GM19463 (cell line): ENCODE results near the gene KIFBP.
"Not testable (repeated sequence)": the region's sequence is repeated elsewhere in the genome, so short reads cannot be mapped to it uniquely, and the experiment has no call there.

ENCODE experiments used
- ATAC-seq: cut with Tn5 transposase; IDR thresholded peaks from one replicate; pipeline ENCODE4 v1.9.1; 2021; ENCODE audit warnings: mild to moderate bottlenecking, moderate library complexity; ENCODE audit not compliant: unreplicated experiment

Gene KIFBP, protein sequence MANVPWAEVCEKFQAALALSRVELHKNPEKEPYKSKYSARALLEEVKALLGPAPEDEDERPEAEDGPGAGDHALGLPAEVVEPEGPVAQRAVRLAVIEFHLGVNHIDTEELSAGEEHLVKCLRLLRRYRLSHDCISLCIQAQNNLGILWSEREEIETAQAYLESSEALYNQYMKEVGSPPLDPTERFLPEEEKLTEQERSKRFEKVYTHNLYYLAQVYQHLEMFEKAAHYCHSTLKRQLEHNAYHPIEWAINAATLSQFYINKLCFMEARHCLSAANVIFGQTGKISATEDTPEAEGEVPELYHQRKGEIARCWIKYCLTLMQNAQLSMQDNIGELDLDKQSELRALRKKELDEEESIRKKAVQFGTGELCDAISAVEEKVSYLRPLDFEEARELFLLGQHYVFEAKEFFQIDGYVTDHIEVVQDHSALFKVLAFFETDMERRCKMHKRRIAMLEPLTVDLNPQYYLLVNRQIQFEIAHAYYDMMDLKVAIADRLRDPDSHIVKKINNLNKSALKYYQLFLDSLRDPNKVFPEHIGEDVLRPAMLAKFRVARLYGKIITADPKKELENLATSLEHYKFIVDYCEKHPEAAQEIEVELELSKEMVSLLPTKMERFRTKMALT

DNA sequence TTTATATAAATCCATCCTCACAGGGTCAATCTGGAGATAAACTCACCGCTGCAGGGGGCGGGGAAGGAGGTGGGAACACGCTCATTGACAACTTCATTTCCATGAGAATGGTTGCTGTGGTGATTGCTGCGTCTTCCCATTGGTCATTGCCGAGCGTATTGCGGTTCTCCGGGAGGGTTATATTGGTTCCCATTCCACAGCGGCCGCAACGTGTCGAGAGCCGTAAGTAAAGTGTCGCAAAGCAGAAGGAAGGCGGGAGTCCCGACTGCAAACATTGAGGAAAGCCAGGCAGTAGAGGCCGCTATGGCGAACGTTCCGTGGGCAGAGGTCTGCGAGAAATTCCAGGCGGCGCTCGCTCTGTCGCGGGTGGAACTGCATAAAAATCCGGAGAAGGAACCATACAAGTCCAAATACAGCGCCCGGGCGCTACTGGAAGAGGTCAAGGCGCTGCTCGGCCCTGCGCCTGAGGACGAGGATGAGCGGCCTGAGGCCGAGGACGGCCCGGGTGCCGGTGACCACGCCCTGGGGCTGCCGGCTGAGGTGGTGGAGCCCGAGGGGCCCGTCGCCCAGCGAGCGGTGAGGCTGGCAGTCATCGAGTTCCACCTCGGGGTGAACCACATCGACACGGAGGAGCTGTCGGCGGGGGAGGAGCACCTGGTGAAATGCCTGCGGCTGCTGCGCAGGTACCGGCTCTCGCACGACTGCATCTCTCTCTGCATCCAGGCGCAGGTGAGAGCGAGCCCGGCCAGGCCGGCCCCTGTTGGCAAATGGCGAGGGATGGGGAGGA lies at the start of gene KIFBP:
Gene KIFBP (plus strand): TSS at position 274 of the 787 bp plus-strand sequence. CDS start 30 bp downstream, at position 304.
- ATAC-seq, result peak; percentile 75

DNA sequence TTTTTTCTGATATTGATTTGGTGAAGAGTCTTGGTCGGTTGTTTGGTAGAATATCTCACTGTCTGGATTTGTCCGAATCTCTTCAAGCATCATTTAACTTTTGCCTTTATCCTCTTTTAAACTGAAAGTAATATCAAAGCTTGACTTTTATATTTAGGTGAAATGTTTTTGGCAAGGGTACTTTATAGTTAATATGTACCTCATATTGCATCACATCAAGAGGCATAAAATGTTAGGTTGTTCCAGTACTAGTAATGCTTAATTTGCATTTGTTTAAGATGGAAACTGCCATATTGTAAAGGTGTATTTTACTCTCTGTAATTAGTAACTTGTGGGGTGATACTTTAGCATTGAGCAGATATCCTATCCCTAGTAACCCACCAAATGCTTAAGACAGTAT lies 49.7 kb upstream of the KIFBP start:
- no peak for ATAC-seq

DNA sequence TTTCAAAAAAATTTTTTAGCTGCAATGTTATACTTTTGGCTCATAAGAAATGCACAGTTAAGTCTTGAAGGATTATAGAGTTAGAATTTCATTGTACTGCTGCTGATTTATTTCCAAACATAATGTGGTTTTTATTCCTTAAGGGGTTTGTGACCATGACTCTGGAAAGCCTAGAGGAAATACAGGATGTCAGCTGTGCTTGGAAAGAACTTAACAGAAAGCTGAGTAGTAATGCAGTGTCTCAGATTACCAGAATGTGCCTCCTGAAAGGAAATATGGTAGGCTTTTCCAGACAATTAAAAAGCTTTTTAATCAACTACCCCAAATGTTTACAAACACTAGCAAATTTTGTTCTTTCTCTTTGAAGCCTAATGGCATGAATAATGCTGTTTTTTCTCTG lies 47.7 kb upstream of the KIFBP start:
- ATAC-seq, result not testable (repeated sequence)

DNA sequence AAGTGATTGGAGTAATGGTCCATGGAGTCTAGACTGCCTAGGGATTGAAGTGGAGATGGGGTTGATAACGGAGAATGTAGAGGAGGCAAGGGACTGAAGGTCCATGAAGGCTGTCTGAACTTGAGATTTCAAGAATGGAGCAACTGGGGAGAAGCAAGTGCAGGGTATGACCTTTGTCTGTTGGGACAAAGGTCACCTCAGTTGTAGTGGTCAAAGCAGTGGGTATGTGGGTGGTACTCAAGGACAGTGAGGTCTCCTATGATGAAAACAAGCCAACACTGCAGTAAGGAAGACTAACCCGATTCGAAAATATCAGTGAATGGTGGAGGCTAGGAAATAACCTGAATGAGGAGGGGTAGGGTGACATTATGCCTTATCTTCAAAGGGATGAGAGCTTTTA lies 38.0 kb upstream of the KIFBP start:
- no peak for ATAC-seq

DNA sequence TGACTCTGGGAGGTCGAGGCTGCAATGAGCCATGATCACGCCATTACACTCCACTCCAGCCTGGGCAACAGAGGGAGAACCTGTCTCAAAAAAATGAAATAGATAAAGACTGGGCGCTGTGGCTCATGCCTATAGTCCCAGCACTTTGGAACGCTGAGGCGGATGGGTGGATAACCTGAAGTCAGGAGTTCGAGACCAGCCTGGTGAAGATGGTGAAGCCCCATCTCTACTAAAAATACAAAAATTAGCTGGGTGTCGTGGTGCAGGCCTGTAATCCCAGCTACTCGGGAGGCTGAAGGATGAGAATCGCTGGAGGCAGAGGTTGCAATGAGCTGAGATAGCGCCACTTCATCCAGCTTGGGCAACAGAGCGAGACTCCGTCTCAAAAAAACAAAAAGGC lies 33.7 kb upstream of the KIFBP start:
- ATAC-seq, result no peak

DNA sequence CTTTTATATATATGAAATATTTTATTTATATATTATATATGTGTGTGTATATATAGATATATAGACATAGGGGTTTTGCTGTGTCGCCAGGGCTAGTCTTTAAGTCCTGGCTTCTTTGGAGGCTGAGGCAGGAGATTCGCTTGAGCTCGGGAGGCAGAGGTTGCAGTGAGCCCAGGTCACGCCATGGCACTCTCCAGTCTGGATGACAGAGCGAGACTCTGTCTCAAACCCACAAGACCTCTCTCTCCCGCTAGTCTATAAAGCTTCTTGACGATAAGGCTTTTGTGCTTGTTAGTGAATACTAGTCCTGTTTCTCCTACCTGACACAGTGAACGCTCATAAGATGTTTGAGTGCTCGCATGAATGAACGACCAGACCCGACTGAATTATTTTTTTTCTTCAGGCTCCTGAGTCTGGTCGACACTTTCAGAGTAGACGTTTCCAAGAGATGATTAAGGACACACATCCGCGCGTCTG lies 33.2 kb upstream of the KIFBP start:
- ATAC-seq, result no peak

DNA sequence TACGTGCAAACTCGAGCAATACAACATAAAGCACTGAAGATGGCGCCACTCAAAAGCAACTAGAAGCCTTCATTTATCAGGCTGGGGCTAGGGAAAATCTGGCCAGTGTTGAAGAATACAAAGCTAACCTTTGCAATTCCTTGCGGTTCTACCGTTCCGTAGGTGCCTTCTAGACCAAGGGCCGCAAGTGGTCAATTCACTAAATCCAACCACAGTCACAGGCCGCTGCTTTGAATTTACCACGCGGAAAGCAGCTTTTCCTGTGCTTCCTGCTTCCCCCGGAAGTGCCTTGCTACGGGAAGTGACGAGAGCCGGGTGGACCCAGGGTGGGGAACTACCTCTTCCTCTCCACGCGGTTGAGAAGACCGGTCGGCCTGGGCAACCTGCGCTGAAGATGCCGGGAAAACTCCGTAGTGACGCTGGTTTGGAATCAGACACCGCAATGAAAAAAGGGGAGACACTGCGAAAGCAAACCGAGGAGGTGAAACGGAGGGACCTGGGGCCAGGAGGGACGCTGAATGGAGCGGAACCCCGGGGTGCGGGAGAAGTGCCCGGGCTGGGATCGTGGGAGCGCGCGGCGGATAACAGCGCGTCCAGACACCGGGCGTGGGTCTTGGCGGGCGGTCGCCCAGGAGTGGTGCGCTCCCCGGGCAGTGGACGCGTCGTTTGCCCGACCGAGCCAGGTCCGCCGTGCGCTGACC lies 32.6 kb upstream of the KIFBP start, which contains the start of gene DDX21:
Gene DDX21 (plus strand): TSS at position 339 of the 701 bp plus-strand sequence. CDS start 56 bp downstream, at position 395.
- ATAC-seq, result peak; percentile 91

DNA sequence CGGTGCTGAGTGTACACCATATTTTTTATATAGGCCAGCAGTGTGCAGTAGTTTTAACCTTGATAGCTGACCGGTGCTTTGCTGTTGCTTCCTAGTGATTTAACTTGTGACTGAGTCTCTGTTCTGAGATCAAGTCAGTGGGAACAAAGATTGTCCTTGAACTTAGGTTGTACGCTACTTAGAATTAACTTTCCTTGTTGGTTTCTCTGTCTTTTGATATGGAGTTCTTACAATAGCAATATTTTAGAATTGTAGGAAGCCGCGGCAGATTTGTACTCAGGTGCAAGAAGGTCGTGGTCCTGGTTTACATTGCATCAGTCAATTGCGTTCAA lies 31.4 kb upstream of the KIFBP start:
- no peak for ATAC-seq

DNA sequence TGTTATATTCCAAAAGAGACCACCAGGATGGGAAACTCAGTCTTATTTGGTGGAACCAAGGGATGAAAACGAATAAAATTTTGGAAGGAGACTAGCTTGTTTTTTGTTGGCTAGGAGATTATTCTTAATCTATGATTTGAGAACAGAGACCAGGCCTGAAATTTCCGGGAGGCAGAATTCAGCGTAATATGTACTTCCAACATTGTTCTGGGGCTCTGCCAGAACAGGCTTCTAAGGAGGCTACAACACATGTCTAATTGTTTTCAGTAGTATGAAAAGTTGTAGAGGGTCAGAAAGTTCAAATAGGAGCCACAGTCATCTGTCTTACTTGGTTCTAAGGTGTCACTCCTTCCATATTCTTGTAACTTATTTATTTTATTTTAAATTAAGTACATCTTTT lies 30.9 kb upstream of the KIFBP start:
- ATAC-seq, result no peak

DNA sequence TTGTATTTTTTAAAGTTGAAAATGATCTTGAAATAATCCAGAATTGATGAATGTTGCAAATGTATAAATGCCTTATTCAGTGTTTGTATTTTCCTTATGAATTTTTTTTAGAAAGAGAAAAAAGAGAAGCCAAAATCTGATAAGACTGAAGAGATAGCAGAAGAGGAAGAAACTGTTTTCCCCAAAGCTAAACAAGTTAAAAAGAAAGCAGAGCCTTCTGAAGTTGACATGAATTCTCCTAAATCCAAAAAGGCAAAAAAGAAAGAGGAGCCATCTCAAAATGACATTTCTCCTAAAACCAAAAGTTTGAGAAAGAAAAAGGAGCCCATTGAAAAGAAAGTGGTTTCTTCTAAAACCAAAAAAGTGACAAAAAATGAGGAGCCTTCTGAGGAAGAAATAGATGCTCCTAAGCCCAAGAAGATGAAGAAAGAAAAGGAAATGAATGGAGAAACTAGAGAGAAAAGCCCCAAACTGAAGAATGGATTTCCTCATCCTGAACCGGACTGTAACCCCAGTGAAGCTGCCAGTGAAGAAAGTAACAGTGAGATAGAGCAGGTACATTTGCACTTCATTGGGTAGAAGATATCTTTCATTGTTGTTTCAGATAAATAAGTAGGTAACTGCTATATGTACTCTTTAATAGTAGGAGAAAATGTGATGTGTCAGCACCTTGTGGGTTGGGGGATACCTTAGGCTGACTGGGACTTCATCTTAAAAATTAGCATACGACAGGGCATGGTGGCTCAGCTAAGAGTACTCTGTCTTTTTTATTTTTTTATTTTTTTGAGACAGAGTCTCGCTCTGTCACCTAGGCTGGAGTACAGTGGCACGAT lies 28.7 kb upstream of the KIFBP start:
- no peak for ATAC-seq

DNA sequence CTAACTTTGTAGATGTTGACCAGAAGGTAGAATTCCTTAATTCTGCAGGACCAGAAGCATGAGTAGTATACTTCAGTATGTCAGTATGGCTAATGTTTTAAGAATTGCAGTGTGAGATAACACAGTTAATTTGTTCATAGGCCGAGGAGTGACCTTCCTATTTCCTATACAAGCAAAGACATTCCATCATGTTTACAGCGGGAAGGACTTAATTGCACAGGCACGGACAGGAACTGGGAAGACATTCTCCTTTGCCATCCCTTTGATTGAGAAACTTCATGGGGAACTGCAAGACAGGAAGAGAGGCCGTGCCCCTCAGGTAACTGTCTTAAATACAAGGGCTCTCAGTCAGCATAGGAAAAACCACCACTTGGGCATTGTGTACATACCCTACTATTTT lies 25.5 kb upstream of the KIFBP start:
- no peak for ATAC-seq

DNA sequence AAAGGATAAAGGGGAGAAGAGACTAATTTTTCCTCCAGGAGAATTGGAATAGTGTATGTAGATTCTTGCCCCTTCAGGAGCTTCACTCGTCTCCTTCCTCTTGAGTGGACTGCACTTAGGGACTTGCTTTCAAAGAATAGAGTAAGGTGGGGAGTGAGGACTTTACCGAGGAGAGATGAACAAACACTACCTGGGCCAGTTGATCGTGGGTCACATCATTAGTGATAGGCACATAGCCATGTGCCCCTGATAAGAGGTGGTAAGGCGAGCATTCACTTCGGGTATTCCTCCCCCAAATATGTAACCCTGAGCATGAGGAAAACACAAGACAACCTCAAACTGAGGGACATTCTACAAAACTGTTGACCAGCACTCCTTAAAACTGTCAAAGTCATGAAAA lies 14.6 kb upstream of the KIFBP start:
- ATAC-seq, result no peak

DNA sequence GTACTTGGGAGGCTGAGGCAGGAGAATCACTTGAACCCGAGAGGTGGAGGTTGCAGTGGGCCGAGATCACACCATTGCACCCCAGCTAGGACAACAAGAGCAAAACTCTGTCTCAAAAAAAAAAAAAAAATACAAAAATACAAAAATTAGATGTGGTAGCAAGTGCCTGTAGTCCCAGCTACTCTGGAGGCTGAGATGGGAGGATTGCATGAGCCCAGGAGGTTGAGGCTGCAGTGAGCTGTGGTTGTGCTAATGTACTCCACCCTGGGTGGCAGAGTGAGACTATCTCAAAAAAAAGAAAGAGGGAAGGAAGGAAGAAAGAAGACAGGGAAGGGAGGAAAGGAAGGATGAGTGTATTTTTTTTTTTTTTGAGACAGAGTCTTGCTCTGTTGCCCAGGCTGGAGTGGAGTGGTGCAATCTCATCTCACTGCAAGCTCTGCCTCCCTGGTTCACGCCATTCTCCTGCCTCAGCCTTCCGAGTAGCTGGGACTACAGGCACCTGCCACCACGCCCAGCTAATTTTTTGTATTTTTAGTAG lies 12.6 kb upstream of the KIFBP start:
- not testable (repeated sequence) for ATAC-seq

DNA sequence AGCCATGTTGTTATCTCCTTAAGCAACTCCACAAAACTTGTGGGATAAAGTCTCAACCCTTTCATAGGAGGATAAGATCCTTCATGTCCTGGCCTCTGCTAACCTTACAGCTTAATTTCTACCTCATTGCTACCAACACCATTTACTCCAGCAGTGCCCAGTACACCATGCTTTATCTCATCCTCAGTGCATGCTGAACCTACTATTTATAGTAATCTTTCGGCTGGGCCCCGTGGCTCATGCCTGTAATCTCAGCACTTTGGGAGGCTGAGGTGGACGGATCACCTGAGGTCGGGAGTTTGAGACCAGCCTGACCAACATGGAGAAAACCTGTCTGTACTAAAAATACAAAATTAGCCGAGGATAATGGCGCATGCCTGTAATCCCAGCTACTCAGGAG lies 8.9 kb upstream of the KIFBP start:
- ATAC-seq, result not testable (repeated sequence)

DNA sequence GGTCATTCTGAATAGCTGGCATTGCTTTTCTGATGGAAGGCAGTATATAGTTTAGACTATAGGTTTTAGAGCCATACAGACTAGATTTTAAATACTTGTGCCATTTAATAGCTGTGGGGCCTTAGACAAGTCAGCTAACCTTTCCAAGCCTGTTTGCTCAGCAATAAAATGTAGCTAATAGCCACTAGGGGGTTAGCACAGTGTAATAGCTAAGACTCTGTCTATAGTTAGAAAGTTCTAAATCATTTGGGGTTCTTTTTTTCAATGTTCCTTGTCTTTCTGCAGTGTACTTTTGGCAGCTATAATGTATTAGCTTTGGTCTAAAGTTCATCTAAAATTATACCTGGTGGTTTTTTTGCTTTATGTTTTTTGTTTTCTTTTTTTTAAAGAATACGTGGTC lies 7.5 kb upstream of the KIFBP start:
- ATAC-seq, result no peak

DNA sequence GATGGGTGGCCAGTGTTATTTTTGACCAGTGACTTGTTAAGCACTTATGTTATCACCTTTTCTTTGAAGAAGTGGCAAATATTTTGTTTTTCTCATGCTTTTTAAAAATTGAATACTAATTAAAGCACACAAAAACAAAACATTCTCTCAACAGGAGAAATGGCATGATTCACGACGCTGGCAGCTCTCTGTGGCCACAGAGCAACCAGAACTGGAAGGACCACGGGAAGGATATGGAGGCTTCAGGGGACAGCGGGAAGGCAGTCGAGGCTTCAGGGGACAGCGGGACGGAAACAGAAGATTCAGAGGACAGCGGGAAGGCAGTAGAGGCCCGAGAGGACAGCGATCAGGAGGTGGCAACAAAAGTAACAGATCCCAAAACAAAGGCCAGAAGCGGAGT lies 6.2 kb upstream of the KIFBP start:
- no peak for ATAC-seq

DNA sequence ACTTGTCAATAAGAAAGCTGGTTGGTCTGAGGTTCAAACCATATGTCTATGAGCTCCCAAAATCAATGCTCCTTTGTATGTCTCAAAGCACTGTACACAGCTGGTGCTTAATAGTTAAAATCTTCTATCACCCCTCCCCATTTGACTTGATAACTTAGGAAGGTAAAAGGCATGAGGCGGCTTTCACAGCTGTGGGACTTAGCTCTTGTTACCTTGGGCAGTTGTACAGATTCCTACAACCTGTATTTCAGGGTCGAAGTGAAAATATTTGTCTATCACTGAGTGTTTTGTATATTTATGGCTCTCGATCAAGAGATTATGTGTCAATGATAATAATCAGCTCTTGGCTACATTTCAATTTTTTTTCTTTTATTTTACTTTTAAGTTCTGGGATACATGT lies 992 bp upstream of the KIFBP start:
- ATAC-seq, result no peak

DNA sequence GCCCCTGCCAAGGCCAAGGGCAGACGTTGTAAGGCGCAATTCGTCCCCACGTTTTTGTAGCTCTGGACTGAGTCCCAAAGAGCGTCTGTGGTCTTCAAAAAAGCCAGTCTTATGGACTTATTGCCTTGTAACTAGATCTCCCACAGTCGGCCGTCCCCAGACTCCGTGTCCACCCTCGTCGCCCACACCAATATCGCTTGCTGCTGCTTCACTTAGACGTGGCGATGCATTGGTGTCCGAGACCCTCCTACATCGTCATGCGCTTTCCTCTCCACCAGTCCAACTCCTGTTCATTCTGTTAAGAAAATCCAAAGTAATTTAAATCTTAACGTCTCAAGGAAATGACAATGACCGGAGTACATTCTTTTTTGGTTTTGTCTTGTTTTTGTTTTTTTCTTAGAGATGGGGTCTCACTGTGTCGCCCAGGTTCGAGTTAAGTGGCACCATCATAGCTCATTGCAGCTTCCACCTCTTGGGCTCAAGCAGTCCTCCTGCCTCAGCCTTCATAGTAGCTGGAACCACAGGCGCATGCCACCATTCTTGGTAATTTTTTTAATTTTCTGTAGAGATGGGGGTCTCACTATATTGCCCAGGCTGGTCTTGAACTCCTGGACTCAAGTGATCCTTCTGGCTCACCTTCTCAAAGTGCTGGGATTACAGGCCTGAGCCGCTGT lies 851 bp downstream of the KIFBP start:
- ATAC-seq, result no peak
